ENCODE data around the gene TCN2. TPM values are rescaled to one million over a fixed set of nuclear protein-coding genes. Genes with fewer than 3 reads are reported as not detected.
A peak's percentile ranks its signal among the peaks of the same experiment; 100 is the strongest.

TCN2 gene
- total and polyA plus RNA-seq, 5 experiments from 2014 or later = 0.20 to 0.62 TPM; not detected in 3

DNA sequence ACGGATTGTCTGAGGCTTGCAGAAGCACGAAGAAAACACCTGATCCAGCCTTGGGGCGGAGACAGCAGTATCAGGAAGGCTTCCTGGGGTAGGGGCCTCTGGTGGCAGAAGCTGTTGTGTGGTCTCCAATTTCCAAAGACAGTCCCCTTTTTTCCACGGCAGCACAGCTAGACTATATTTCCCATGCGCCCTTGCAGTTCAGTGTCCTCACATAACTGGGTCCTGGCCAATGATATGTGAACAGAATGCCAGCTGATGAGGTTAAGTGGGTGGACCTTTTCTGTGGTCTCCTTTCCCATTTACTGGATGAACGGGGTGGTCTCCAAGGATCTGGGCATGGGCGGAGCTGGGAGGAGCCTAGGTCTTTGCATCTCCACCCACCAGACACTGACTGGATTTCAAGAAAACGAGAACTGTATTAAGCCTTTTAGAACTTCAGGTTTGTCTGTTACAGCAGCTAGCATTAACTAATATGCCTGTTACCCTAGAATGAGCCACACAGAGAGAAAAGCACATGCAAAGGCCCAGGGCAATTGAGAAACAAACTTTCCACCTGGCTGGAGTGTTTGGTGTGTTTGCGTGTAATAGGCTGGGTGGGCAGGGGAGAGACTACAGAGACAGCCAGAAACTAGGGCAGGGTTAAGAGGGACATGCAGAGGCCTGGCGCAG is 38.7 kb upstream of the TCN2 start:
- Mint-ChIP-seq H3K27ac (peak overlapping the region in 1 of 10 donors; percentile 63), H3K36me3 (no peaks in the 10 kb centered on the region), H3K27me3 (peaks cover 0 to 17% (median 0%) of the 10 kb centered on the region in 5 donors), H3K4me1 (peaks cover 0 to 3% (median under 1%) of the 10 kb centered on the region in 4 donors), H3K9me3 (no peaks in the 10 kb centered on the region), H3K4me3 (no peak overlapping the region)
- no peak for ATAC-seq
- POLR2A ChIA-PET = no interaction called here
- no peak for DNase-seq

- Mint-ChIP-seq H3K36me3 (no peaks in the 10 kb centered on the region), H3K27me3 (peaks cover 0 to 17% (median 0%) of the 10 kb centered on the region in 5 donors), H3K4me1 (peaks cover 0 to 6% (median 1%) of the 10 kb centered on the region in 4 donors), H3K9me3 (no peaks in the 10 kb centered on the region), H3K27ac (no peak overlapping the region), H3K4me3 (no peak overlapping the region)
- POLR2A ChIA-PET = no interaction called here
- ATAC-seq (no peak), DNase-seq (no peak)
Measured at GRCh38 chr22:30569674-30570202, 37.2 kb upstream of the TCN2 start.

- Mint-ChIP-seq H3K27me3 (peaks cover 0 to 13% (median 0%) of the 10 kb centered on the region in 5 donors), H3K9me3 (no peaks in the 10 kb centered on the region), H3K4me1 (peaks cover 6 to 15% (median 7%) of the 10 kb centered on the region in 4 donors), H3K4me3 (no peak overlapping the region), H3K27ac (peak overlapping the region in 2 of 10 donors; percentile 6 to 16), H3K36me3 (peaks cover 0 to 18% (median 12%) of the 10 kb centered on the region in 3 donors)
- DNase-seq = no peak
- no peak for ATAC-seq
- POLR2A ChIA-PET = no interaction called here
Measured at GRCh38 chr22:30572210-30572609, 34.8 kb upstream of the TCN2 start.

DNA sequence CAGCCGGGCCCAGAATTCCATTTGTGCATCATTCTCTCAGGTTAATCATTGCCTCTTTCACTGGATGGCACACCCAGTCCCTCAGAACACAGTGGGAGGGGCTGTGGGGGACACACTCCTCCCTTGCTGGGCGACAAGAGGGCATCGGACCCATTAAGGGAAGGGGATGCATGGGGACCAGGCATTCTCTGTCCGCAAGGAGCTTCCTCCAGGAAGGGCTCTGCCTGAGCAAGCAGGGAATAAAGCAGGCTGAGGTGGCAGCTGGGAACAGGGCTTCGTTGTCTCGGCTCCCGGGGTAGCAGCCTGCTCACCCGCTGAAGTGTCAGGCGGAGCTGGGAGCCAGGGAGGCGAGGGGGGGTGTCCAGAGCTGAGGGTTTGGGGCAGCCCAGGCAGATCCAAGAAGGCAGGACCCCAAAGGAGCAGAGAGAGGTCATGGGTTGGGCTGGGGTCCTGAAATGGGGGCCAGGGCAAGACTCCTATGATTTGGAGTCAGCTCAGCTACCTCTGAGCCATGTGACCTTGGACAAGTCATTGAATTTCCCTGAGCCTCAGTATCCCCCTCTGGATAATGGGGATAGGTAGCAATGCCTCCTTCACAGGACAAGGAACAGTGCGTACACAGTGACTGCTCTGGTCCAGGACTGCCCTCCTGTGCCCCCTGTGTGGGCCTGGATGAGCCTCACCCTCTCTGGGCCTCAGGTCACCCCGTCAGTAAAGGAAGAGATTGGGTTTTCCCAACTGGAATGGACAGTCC is 34.0 kb upstream of the TCN2 start:
- DNase-seq (no peak), ATAC-seq (no peak)
- H3K27ac Mint-ChIP-seq = peak overlapping the region in 2 of 10 donors; percentile 16 to 53
- H3K4me3 Mint-ChIP-seq = no peak overlapping the region
- peaks cover 0 to 7% (median 0%) of the 10 kb centered on the region in 5 donors for H3K27me3 Mint-ChIP-seq
- H3K36me3 Mint-ChIP-seq = peaks cover 0 to 26% (median 20%) of the 10 kb centered on the region in 3 donors
- POLR2A ChIA-PET = no interaction called here
- H3K9me3 Mint-ChIP-seq = no peaks in the 10 kb centered on the region
- H3K4me1 Mint-ChIP-seq = peaks cover 6 to 15% (median 7%) of the 10 kb centered on the region in 4 donors

- DNase-seq (no peak), ATAC-seq (no peak)
- Mint-ChIP-seq H3K4me3 (no peak overlapping the region), H3K36me3 (peaks cover 0 to 32% (median 23%) of the 10 kb centered on the region in 3 donors), H3K27me3 (peaks cover 0 to 4% (median 0%) of the 10 kb centered on the region in 5 donors), H3K4me1 (peaks cover 6 to 15% (median 7%) of the 10 kb centered on the region in 4 donors), H3K9me3 (no peaks in the 10 kb centered on the region), H3K27ac (peak overlapping the region in 2 of 10 donors; percentile 53 to 56)
- POLR2A ChIA-PET = no interaction called here
Measured at GRCh38 chr22:30573594-30574094, 33.3 kb upstream of the TCN2 start.

GRCh38 chr22:30574095-30574981 is 32.6 kb upstream of the TCN2 start, which contains the start of gene GAL3ST1:
GAL3ST1 (minus strand) TSS chr22:30574665; CDS start chr22:30557392, 17,273 bp downstream.
- Mint-ChIP-seq H3K4me3 (peak within 1 kb of the TSS in 4 of 10 donors; percentile 8 to 41 (median 21)), H3K27ac (peak within 1 kb of the TSS in 3 of 10 donors; percentile 13 to 79 (median 74)), H3K27me3 (peaks cover 0 to 1% (median 0%) of the 10 kb centered on the region in 5 donors), H3K9me3 (no peaks in the 10 kb centered on the region), H3K36me3 (peaks cover 0 to 39% (median 30%) of the 10 kb centered on the region in 3 donors), H3K4me1 (peaks cover 6 to 15% (median 7%) of the 10 kb centered on the region in 4 donors)
- POLR2A ChIA-PET = interaction anchor here (1.0 kb wide), 1 partner anchor 9 kb away, joined by 3 read pairs; no protein-coding TSS in a partner anchor
- DNase-seq (no peak), ATAC-seq (peak in 1 of 2 donors; percentile 28)

GRCh38 chr22:30574997-30575671 is 31.8 kb upstream of the TCN2 start:
- Mint-ChIP-seq H3K27ac (peak overlapping the region in 3 of 10 donors; percentile 13 to 79 (median 74)), H3K4me1 (peaks cover 5 to 15% (median 6%) of the 10 kb centered on the region in 4 donors), H3K4me3 (peak overlapping the region in 4 of 10 donors; percentile 8 to 41 (median 21)), H3K9me3 (no peaks in the 10 kb centered on the region), H3K36me3 (peaks cover 0 to 47% (median 38%) of the 10 kb centered on the region in 3 donors), H3K27me3 (no peaks in the 10 kb centered on the region)
- POLR2A ChIA-PET = interaction anchor here (1.0 kb wide), 1 partner anchor 9 kb away, joined by 3 read pairs; no protein-coding TSS in a partner anchor
- DNase-seq = peak in 1 of 10 donors; percentile 40
- no peak for ATAC-seq

DNA sequence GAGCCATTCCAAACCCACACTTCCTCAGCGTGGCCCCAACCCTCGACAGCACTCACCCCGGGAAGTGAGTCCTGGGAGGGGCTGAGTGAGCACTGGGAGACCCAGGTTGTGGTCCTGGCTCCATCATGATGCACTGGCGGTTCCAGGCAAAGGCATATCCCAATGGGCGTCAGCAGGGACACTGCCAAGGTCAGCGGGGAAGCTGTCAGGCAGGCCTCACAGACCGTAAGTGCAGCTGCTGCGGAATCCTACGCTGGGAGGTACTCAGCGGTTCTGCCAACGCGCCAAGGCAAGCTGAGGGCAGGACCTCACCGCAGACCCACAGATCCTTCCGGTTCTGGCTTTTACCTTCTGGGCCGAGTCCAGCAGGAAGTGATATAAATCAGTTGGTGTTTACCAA is 31.1 kb upstream of the TCN2 start:
- DNase-seq (no peak), ATAC-seq (no peak)
- POLR2A ChIA-PET = no interaction called here
- H3K27me3 Mint-ChIP-seq = no peaks in the 10 kb centered on the region
- peak overlapping the region in 1 of 10 donors; percentile 8 for H3K4me3 Mint-ChIP-seq
- H3K9me3 Mint-ChIP-seq = no peaks in the 10 kb centered on the region
- peaks cover 5 to 15% (median 6%) of the 10 kb centered on the region in 4 donors for H3K4me1 Mint-ChIP-seq
- peak overlapping the region in 1 of 10 donors; percentile 43 for H3K27ac Mint-ChIP-seq
- peaks cover 0 to 54% (median 46%) of the 10 kb centered on the region in 3 donors for H3K36me3 Mint-ChIP-seq

- H3K36me3 Mint-ChIP-seq = peaks cover 0 to 78% (median 53%) of the 10 kb centered on the region in 3 donors
- DNase-seq (no peak), ATAC-seq (no peak)
- H3K9me3 Mint-ChIP-seq = no peaks in the 10 kb centered on the region
- H3K27me3 Mint-ChIP-seq = no peaks in the 10 kb centered on the region
- POLR2A ChIA-PET = no interaction called here
- H3K27ac Mint-ChIP-seq = no peak overlapping the region
- H3K4me1 Mint-ChIP-seq = peaks cover 3 to 12% (median 6%) of the 10 kb centered on the region in 4 donors
- no peak overlapping the region for H3K4me3 Mint-ChIP-seq
Measured at GRCh38 chr22:30578481-30578880, 28.5 kb upstream of the TCN2 start.

- Mint-ChIP-seq H3K4me3 (no peak overlapping the region), H3K9me3 (no peaks in the 10 kb centered on the region), H3K4me1 (peaks cover 1 to 7% (median 4%) of the 10 kb centered on the region in 4 donors), H3K27me3 (no peaks in the 10 kb centered on the region), H3K36me3 (peaks cover 0 to 94% (median 56%) of the 10 kb centered on the region in 3 donors), H3K27ac (peak overlapping the region in 1 of 10 donors; percentile 24)
- DNase-seq (no peak), ATAC-seq (no peak)
- POLR2A ChIA-PET = no interaction called here
Measured at GRCh38 chr22:30580896-30581295, 26.1 kb upstream of the TCN2 start.

- Mint-ChIP-seq H3K27me3 (no peaks in the 10 kb centered on the region), H3K36me3 (peaks cover 0 to 95% (median 56%) of the 10 kb centered on the region in 3 donors), H3K4me1 (peaks cover 0 to 1% (median 0%) of the 10 kb centered on the region in 4 donors), H3K9me3 (no peaks in the 10 kb centered on the region), H3K4me3 (no peak overlapping the region), H3K27ac (peak overlapping the region in 1 of 10 donors; percentile 43)
- POLR2A ChIA-PET = no interaction called here
- ATAC-seq = no peak
- no peak for DNase-seq
Measured at GRCh38 chr22:30582051-30582450, 24.9 kb upstream of the TCN2 start.

Measured in naive thymus-derived CD8-positive, alpha-beta T cell (primary cell).